ENCODE results near the gene SLC26A11. TPM values are rescaled to one million over a fixed set of nuclear protein-coding genes. Genes with fewer than 3 reads are reported as not detected.

The SLC26A11 gene
- total RNA-seq, 4 donors from 2014 or later, result 7.9 to 19.7 (median 13.7) TPM

DNA sequence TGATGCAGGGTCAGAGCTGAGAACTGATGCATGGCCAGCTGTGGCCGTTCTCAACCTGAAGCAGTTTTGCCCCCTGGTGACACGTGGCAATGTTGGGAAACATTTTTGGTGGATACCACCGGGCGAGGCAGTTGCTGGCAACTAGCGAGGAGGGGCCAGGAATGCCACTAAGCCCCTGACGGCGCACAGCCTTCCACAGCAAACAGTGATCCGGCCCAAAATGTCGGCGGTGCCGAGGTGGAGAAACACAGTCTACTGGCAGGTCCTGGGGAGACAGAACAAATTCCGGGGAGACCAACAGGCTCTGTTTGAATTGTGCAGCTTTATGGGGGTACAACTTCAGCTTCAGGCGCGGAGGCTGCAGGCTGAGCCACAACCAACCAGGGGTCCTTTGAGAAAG lies 8.2 kb downstream of the SLC26A11 start:
- WGBS, 2 donors (ENCODE audit: low coverage in 1 of 2), result 80% methylated on average over 7 of the region's 14 CpGs; no CpG with 5 or more reads in 1 of the 2 donors
- Histone ChIP-seq H3K9me3 (peaks cover 0 to 15% (median 0%) of the 10 kb centered on the region in 3 donors), H3K4me3 (no peak overlapping the region), H3K4me1 (peaks cover 0 to under 1% (median 0%) of the 10 kb centered on the region in 3 donors), H3K27me3 (no peaks in the 10 kb centered on the region), H3K36me3 (peaks cover 0 to 93% of the 10 kb centered on the region in 2 donors), H3K27ac (no peak overlapping the region)
- TF ChIP-seq, protein P1, sequence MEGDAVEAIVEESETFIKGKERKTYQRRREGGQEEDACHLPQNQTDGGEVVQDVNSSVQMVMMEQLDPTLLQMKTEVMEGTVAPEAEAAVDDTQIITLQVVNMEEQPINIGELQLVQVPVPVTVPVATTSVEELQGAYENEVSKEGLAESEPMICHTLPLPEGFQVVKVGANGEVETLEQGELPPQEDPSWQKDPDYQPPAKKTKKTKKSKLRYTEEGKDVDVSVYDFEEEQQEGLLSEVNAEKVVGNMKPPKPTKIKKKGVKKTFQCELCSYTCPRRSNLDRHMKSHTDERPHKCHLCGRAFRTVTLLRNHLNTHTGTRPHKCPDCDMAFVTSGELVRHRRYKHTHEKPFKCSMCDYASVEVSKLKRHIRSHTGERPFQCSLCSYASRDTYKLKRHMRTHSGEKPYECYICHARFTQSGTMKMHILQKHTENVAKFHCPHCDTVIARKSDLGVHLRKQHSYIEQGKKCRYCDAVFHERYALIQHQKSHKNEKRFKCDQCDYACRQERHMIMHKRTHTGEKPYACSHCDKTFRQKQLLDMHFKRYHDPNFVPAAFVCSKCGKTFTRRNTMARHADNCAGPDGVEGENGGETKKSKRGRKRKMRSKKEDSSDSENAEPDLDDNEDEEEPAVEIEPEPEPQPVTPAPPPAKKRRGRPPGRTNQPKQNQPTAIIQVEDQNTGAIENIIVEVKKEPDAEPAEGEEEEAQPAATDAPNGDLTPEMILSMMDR (IDR thresholded peaks at IDR 0.05), result no peak
- no peak for TF ChIP-seq POLR2A (IDR thresholded peaks at IDR 0.05)
- TF ChIP-seq POLR2AphosphoS5 (IDR thresholded peaks at IDR 0.05), result no peak
- TF ChIP-seq EP300 (IDR thresholded peaks at IDR 0.05), result no peak
- ATAC-seq, result no peak

DNA sequence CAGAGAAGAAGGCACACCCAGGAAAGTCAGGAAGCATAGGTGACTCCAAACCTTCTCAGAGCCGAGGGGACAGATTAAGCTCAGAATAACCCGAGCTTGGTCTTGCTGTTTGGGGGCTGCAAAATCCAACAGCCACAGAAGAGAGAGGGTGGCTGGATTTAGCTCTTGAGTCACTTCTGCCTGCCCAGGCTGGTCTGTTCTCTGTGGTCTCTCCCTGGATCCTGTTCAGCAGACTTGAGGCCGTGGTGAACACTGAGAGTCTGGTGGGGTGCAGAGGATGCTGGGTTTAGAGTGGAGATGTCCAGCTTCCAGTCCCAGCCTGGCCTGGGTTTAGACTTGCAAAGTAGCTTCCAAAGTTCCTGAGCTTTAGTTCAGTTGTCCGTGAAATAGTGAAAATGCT lies 8.8 kb downstream of the SLC26A11 start:
- ATAC-seq, result no peak
- no peaks in the 10 kb centered on the region for H3K4me1 ChIP-seq
- H3K9me3 ChIP-seq, result peaks cover 0 to 20% (median 0%) of the 10 kb centered on the region in 3 donors
- H3K36me3 ChIP-seq, result peaks cover 0 to 94% of the 10 kb centered on the region in 2 donors
- TF ChIP-seq POLR2A (IDR thresholded peaks at IDR 0.05) (no peak), EP300 (IDR thresholded peaks at IDR 0.05) (no peak), POLR2AphosphoS5 (IDR thresholded peaks at IDR 0.05) (no peak)
- TF ChIP-seq, protein P1 (IDR thresholded peaks at IDR 0.05), result no peak
- WGBS, 2 donors (ENCODE audit: low coverage in 1 of 2), result 85% methylated on average over 4 of the region's 4 CpGs; no CpG with 5 or more reads in 1 of the 2 donors
- H3K27me3 ChIP-seq, result no peaks in the 10 kb centered on the region
- no peak overlapping the region for H3K27ac ChIP-seq
- no peak overlapping the region for H3K4me3 ChIP-seq

DNA sequence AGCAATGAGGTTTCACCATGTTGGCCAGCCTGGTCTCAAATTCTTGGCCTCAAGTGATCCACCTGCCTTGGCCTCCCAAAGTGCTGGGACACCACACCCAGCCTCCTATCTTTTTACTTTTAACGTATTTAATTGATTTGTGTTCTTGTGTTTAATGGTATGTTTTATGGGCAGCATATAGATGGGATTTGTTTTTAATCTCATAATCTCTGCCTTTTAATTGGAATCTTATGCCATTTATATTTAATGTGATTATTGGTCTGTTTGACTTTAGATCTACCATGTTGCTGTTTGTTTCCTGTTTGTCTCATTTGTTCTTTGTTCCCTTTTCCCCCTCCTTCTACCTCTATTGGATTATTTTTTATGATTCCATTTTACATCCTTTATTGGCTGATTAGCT lies 12.2 kb downstream of the SLC26A11 start:
- H3K27ac ChIP-seq, result no peak overlapping the region
- H3K4me3 ChIP-seq, result no peak overlapping the region
- H3K9me3 ChIP-seq, result peaks cover 0 to 21% (median 0%) of the 10 kb centered on the region in 3 donors
- H3K4me1 ChIP-seq, result no peaks in the 10 kb centered on the region
- 100% methylated on average over 1 of the region's 1 CpG; no CpG with 5 or more reads in 1 of the 2 donors for WGBS, 2 donors (ENCODE audit: low coverage in 1 of 2)
- no peaks in the 10 kb centered on the region for H3K27me3 ChIP-seq
- peaks cover 0 to 100% of the 10 kb centered on the region in 2 donors for H3K36me3 ChIP-seq
- no peak for ATAC-seq
- TF ChIP-seq, protein P1 (IDR thresholded peaks at IDR 0.05), result no peak
- TF ChIP-seq POLR2A (IDR thresholded peaks at IDR 0.05), result no peak
- TF ChIP-seq POLR2AphosphoS5 (IDR thresholded peaks at IDR 0.05), result no peak
- TF ChIP-seq EP300 (IDR thresholded peaks at IDR 0.05), result no peak

DNA sequence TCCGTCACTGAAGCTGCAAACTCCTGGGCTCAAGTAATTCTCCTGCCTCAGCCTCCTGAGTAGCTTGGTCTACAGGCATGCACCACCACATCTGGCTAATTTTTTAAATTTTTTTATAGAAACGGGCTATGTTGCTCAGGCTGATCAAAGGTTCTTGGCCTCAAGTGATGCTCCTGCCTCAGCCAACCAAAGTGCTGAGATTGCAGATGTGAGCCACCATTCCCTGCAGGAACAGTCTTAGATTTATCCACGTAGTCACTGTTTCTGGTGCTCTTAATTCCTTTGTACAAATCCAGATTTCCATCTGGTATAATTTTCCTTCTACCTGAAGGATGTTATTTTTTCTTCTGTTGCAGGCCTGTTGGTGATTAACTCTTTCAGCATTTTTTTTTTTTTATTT lies 13.0 kb downstream of the SLC26A11 start:
- WGBS, 2 donors (ENCODE audit: low coverage in 1 of 2), result 98 to 100% methylated on average over 2 to 3 of the region's 3 CpGs
- H3K36me3 ChIP-seq, result peaks cover 0 to 100% of the 10 kb centered on the region in 2 donors
- TF ChIP-seq POLR2AphosphoS5 (IDR thresholded peaks at IDR 0.05) (no peak), POLR2A (IDR thresholded peaks at IDR 0.05) (no peak), EP300 (IDR thresholded peaks at IDR 0.05) (no peak)
- TF ChIP-seq, protein P1 (IDR thresholded peaks at IDR 0.05), result no peak

DNA sequence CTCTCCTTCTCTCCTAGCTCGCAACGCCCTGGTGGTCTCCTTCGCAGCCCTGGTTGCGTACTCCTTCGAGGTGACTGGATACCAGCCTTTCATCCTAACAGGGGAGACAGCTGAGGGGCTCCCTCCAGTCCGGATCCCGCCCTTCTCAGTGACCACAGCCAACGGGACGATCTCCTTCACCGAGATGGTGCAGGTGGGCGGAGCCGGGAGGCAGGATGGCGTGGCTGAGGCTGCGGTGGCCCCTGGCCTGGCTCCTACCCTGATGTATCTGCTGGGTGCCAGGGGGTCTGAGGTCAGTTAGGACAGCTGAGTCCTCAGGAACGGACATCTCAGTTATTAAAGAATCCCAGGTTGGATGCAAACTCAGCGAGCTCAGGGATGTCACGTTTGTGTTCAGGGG lies 16.7 kb downstream of the SLC26A11 start:
- WGBS, 2 donors (ENCODE audit: low coverage in 1 of 2), result 80% methylated on average over 2 of the region's 17 CpGs; no CpG with 5 or more reads in 1 of the 2 donors

More for the DNA sequence above, 13.0 kb downstream of the SLC26A11 start:
- Histone ChIP-seq H3K27ac (no peak overlapping the region), H3K4me1 (no peaks in the 10 kb centered on the region), H3K9me3 (peaks cover 0 to 21% (median 0%) of the 10 kb centered on the region in 3 donors), H3K27me3 (no peaks in the 10 kb centered on the region), H3K4me3 (no peak overlapping the region)
- ATAC-seq, result no peak

More for the DNA sequence above, 16.7 kb downstream of the SLC26A11 start:
- Histone ChIP-seq H3K36me3 (peaks cover 0 to 98% of the 10 kb centered on the region in 2 donors), H3K4me1 (no peaks in the 10 kb centered on the region), H3K9me3 (peaks cover 0 to 21% (median 0%) of the 10 kb centered on the region in 3 donors), H3K4me3 (no peak overlapping the region), H3K27me3 (no peaks in the 10 kb centered on the region), H3K27ac (no peak overlapping the region)
- ATAC-seq, result no peak
- no peak for TF ChIP-seq POLR2AphosphoS5 (IDR thresholded peaks at IDR 0.05)
- TF ChIP-seq EP300 (IDR thresholded peaks at IDR 0.05), result no peak
- TF ChIP-seq, protein P1 (IDR thresholded peaks at IDR 0.05), result no peak
- TF ChIP-seq POLR2A (IDR thresholded peaks at IDR 0.05), result no peak

Measured in gastroesophageal sphincter (tissue), 4 donors.